SK-N-SH (cell line): Measurements from ENCODE around the gene LYSMD3. TPM values are rescaled to one million over a fixed set of nuclear protein-coding genes. Genes with fewer than 3 reads are reported as not detected.

ENCODE experiments used
- CTCF ChIA-PET: fragments of 300-600, 350-600 bp; formaldehyde crosslinking; extraction: SDS; loops from one replicate; lab custom pipeline; 2021; lab: Yijun Ruan, JAX
- POLR2A ChIA-PET: fragments of 350-600 bp; sonication (Branson Sonifier 250); formaldehyde crosslinking; extraction: SDS; loops from one replicate; lab custom pipeline; 2020; ENCODE audit warnings: antibody characterized with exemption, inconsistent platforms; lab: Yijun Ruan, JAX
- DNase-seq: peaks from one replicate; pipeline ENCODE4 v3.0.0; 2012
- H2AFZ ChIP-seq: fragments of 200-600 bp; sonication (generic); 2 replicates; pipeline ENCODE4 v1.8.1; 2016; ENCODE audit warnings: antibody characterized with exemption, mild to moderate bottlenecking, low read depth
- H3F3A ChIP-seq: fragments of 200-600 bp; sonication (generic); replicated peaks from 2 replicates; pipeline ENCODE3; 2016; ENCODE audit warnings: antibody characterized with exemption, mild to moderate bottlenecking; ENCODE audit not compliant: insufficient read depth
- H3K27ac ChIP-seq, 2 experiments: fragments of 200-500 bp in 1 of 2; fragments of 200-600 bp in 1 of 2; sonication (Bioruptor generic) in 1 of 2; sonication (generic), shearing (Covaris generic) in 1 of 2; 2 replicates each; pipeline versions ENCODE4 v1.5.1 to v1.6.1; 2014 to 2016; ENCODE audit warnings: low read depth in 2 of 2, inconsistent platforms in 1 of 2, low read length in 1 of 2, mild to moderate bottlenecking in 1 of 2, mixed read lengths in 1 of 2
- H3K27me3 ChIP-seq: fragments of 200-600 bp; sonication (generic), shearing (Covaris generic); 2 replicates; pipeline ENCODE4 v1.6.1; 2016; ENCODE audit warnings: mixed run types; ENCODE audit not compliant: insufficient read depth
- H3K36me3 ChIP-seq, 2 experiments: fragments of 200-500 bp in 1 of 2; fragments of 200-600 bp in 1 of 2; sonication (Bioruptor generic) in 1 of 2; sonication (generic) in 1 of 2; replicated peaks in 1 of 2; 2 replicates each; pipeline versions ENCODE3 to v1.5.1; 2014 to 2016; ENCODE audit warnings: low read length in 1 of 2, mild to moderate bottlenecking in 1 of 2; ENCODE audit not compliant: insufficient read depth in 2 of 2, control insufficient read depth in 1 of 2
- H3K4me1 ChIP-seq, 2 experiments: fragments of 200-500 bp in 1 of 2; fragments of 200-600 bp in 1 of 2; sonication (Bioruptor generic) in 1 of 2; sonication (generic), shearing (Covaris generic) in 1 of 2; 2 replicates each; pipeline versions ENCODE4 v1.5.1 to v1.6.1; 2014 to 2016; ENCODE audit warnings: low read depth in 1 of 2, low read length in 1 of 2, mixed run types in 1 of 2; ENCODE audit not compliant: insufficient read depth in 2 of 2, control insufficient read depth in 1 of 2
- H3K4me2 ChIP-seq: fragments of 200-600 bp; sonication (generic), shearing (Covaris generic); 2 replicates; pipeline ENCODE4 v1.6.1; 2017; ENCODE audit warnings: mixed run types
- H3K4me3 ChIP-seq, 2 experiments: fragments of 200-500 bp in 1 of 2; fragments of 200-600 bp in 1 of 2; sonication (Bioruptor generic) in 1 of 2; sonication (generic), shearing (Covaris generic) in 1 of 2; 2 replicates each; pipeline versions ENCODE4 v1.5.1 to v1.8.1; 2014 to 2016; ENCODE audit warnings: low read depth in 2 of 2, inconsistent platforms in 1 of 2, low read length in 1 of 2, mild to moderate bottlenecking in 1 of 2, mixed read lengths in 1 of 2, moderate library complexity in 1 of 2
- H3K79me2 ChIP-seq: fragments of 200-600 bp; sonication (generic); 2 replicates; pipeline ENCODE4 v1.8.1; 2017; ENCODE audit warnings: mild to moderate bottlenecking; ENCODE audit not compliant: insufficient read depth
- H3K9ac ChIP-seq: fragments of 200-600 bp; sonication (generic); 2 replicates; pipeline ENCODE4 v1.6.1; 2017; ENCODE audit warnings: mixed run types
- H3K9me2 ChIP-seq: fragments of 200-600 bp; sonication (generic); 2 replicates; pipeline ENCODE4 v1.6.1; 2017; ENCODE audit warnings: mixed run types
- H3K9me3 ChIP-seq: fragments of 200-600 bp; sonication (generic); 2 replicates; pipeline ENCODE4 v1.6.1; 2017; ENCODE audit warnings: mixed run types, mild to moderate bottlenecking, moderate library complexity
- H4K20me1 ChIP-seq: fragments of 200-600 bp; sonication (generic); 2 replicates; pipeline ENCODE4 v1.6.1; 2017; ENCODE audit warnings: mild to moderate bottlenecking, mixed run types; ENCODE audit not compliant: insufficient read depth
- ELF1 ChIP-seq: IDR thresholded peaks from 2 replicates; pipeline ENCODE4 v1.4.0; 2012
- FOSL2 ChIP-seq: IDR thresholded peaks from 2 replicates; pipeline ENCODE4 v1.4.0; 2012; ENCODE audit warnings: low read depth, mild to moderate bottlenecking, moderate library complexity, borderline replicate concordance
- FOXJ3 ChIP-seq: sonication (generic); formaldehyde crosslinking; IDR thresholded peaks from 2 replicates; pipeline ENCODE4 v1.5.1; 2020; ENCODE audit warnings: mild to moderate bottlenecking, missing genetic modification reagents
- GABPA ChIP-seq: IDR thresholded peaks from 2 replicates; pipeline ENCODE4 v1.4.0; 2012; ENCODE audit warnings: low read depth, mild to moderate bottlenecking
- GATA2 ChIP-seq: sonication (generic); formaldehyde crosslinking; IDR thresholded peaks from 2 replicates; pipeline ENCODE4 v1.5.0; 2020; ENCODE audit warnings: mild to moderate bottlenecking, missing genetic modification reagents
- JUND ChIP-seq: IDR thresholded peaks from 2 replicates; pipeline ENCODE4 v1.4.0; 2012
- MEF2A ChIP-seq: IDR thresholded peaks from 2 replicates; pipeline ENCODE4 v1.4.0; 2012; ENCODE audit warnings: low read depth, borderline replicate concordance
- MXI1 ChIP-seq: IDR thresholded peaks from 2 replicates; pipeline ENCODE4 v1.6.1; 2012; ENCODE audit warnings: mild to moderate bottlenecking, low read depth, low read length, improper control_type of control experiment
- NFIC ChIP-seq: IDR thresholded peaks from 2 replicates; pipeline ENCODE4 v1.4.0; 2012; ENCODE audit warnings: borderline replicate concordance
- POLR2AphosphoS5 ChIP-seq: IDR thresholded peaks from 2 replicates; pipeline ENCODE4 v1.6.1; 2012; ENCODE audit warnings: low read depth, low read length
- RAD21 ChIP-seq: IDR thresholded peaks from 2 replicates; pipeline ENCODE4 v1.6.1; 2012; ENCODE audit warnings: mild to moderate bottlenecking, low read length
- SMC3 ChIP-seq: IDR thresholded peaks from 2 replicates; pipeline ENCODE4 v1.6.1; 2012; ENCODE audit warnings: low read depth, low read length, improper control_type of control experiment
- WGBS: methylation state at CpG from one replicate; pipeline ENCODE4 v1.1.6; 2017; ENCODE audit warnings: low lambda C conversion rate; 5-methylcytosine and 5-hydroxymethylcytosine counted together
- polyA plus RNA-seq, 3 experiments: library from polyadenylated mRNA; depleted of rRNA; stranded (reverse); fragments of >200 nt; gene quantifications; 2 replicates each; pipeline ENCODE4 v1.2.3, GENCODE V29; 2012
- TF ChIP-seq, protein P1 (sequence below): fragments of 150-350 bp; IDR thresholded peaks from 2 replicates; pipeline ENCODE4 v1.6.1; 2017; ENCODE audit warnings: antibody characterized with exemption, low read length, low read depth, borderline replicate concordance
- TF ChIP-seq, protein P2 (sequence below): IDR thresholded peaks from 2 replicates; pipeline ENCODE4 v1.4.0; 2012; ENCODE audit warnings: low read depth, borderline replicate concordance
- TF ChIP-seq, protein P3 (sequence below): IDR thresholded peaks from 2 replicates; pipeline ENCODE4 v1.6.1; 2012; ENCODE audit warnings: mild to moderate bottlenecking, low read depth, low read length, moderate library complexity
- TF ChIP-seq, protein P4 (sequence below): fragments of 150-350 bp; IDR thresholded peaks from 2 replicates; pipeline ENCODE4 v1.6.1; 2016; ENCODE audit warnings: mild to moderate bottlenecking, low read depth, low read length

LYSMD3 gene
- polyA plus RNA-seq, 1 of the 3 experiments (the other 2 are of a cell fraction) = 6.7 TPM

DNA sequence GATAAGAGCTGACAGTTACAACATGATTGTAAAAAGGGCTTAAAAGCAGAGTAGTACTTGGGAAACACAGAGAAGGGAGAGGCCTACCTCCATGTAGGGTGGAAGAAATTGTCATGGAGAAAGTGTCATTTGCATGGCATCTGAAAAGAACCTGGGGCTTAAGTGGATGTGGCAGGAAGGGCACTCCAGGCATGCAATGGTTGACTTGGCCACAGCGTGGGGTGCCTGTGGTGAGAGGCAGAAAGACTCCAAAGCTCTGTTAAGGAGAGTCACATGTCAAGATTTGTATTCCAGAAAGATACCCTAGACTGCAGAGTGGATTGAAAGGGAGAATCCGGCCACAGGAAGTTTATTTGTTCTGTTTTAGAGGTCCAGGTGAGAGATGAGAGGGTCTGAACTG is 52.3 kb downstream of the LYSMD3 start:
- POLR2A ChIA-PET = no interaction called here

More for the DNA sequence above, 52.3 kb downstream of the LYSMD3 start:
- Histone ChIP-seq H4K20me1 (no peaks in the 10 kb centered on the region), H3K27me3 (no peaks in the 10 kb centered on the region), H3K9me3 (no peaks in the 10 kb centered on the region), H3K4me1 (peaks cover 7 to 21% of the 10 kb centered on the region in 2 experiments; a peak in 3 of 4 replicates), H3K4me2 (no peak overlapping the region), H3F3A (no peaks in the 10 kb centered on the region), H3K9ac (no peak overlapping the region), H3K36me3 (no peaks in the 10 kb centered on the region), H3K9me2 (no peaks in the 10 kb centered on the region), H2AFZ (no peak overlapping the region), H3K4me3 (no peak overlapping the region), H3K27ac (no peak overlapping the region), H3K79me2 (peaks cover 19% of the 10 kb centered on the region; the same call in 1 of the 2 replicates)
- WGBS = 96% methylated on average over 2 of the region's 2 CpGs
- CTCF ChIA-PET = interaction anchor here (0.6 to 1.3 kb wide), 4 partner anchors 9 to 133 kb away, joined by 3 to 4 read pairs (median 3); partner anchors contain the start of gene LYSMD3
- no peak for DNase-seq
- TF ChIP-seq GABPA (no peak), POLR2AphosphoS5 (no peak), NFIC (no peak), FOXJ3 (CRISPR knock-in tag) (no peak), SMC3 (no peak), FOSL2 (no peak), GATA2 (CRISPR knock-in tag) (no peak), RAD21 (no peak), ELF1 (no peak), MEF2A (no peak), JUND (no peak), MXI1 (no peak)
- TF ChIP-seq, protein P1, sequence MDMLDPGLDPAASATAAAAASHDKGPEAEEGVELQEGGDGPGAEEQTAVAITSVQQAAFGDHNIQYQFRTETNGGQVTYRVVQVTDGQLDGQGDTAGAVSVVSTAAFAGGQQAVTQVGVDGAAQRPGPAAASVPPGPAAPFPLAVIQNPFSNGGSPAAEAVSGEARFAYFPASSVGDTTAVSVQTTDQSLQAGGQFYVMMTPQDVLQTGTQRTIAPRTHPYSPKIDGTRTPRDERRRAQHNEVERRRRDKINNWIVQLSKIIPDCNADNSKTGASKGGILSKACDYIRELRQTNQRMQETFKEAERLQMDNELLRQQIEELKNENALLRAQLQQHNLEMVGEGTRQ = no peak
- TF ChIP-seq, protein P2, sequence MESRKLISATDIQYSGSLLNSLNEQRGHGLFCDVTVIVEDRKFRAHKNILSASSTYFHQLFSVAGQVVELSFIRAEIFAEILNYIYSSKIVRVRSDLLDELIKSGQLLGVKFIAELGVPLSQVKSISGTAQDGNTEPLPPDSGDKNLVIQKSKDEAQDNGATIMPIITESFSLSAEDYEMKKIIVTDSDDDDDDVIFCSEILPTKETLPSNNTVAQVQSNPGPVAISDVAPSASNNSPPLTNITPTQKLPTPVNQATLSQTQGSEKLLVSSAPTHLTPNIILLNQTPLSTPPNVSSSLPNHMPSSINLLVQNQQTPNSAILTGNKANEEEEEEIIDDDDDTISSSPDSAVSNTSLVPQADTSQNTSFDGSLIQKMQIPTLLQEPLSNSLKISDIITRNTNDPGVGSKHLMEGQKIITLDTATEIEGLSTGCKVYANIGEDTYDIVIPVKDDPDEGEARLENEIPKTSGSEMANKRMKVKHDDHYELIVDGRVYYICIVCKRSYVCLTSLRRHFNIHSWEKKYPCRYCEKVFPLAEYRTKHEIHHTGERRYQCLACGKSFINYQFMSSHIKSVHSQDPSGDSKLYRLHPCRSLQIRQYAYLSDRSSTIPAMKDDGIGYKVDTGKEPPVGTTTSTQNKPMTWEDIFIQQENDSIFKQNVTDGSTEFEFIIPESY = no peak
- TF ChIP-seq, protein P3, sequence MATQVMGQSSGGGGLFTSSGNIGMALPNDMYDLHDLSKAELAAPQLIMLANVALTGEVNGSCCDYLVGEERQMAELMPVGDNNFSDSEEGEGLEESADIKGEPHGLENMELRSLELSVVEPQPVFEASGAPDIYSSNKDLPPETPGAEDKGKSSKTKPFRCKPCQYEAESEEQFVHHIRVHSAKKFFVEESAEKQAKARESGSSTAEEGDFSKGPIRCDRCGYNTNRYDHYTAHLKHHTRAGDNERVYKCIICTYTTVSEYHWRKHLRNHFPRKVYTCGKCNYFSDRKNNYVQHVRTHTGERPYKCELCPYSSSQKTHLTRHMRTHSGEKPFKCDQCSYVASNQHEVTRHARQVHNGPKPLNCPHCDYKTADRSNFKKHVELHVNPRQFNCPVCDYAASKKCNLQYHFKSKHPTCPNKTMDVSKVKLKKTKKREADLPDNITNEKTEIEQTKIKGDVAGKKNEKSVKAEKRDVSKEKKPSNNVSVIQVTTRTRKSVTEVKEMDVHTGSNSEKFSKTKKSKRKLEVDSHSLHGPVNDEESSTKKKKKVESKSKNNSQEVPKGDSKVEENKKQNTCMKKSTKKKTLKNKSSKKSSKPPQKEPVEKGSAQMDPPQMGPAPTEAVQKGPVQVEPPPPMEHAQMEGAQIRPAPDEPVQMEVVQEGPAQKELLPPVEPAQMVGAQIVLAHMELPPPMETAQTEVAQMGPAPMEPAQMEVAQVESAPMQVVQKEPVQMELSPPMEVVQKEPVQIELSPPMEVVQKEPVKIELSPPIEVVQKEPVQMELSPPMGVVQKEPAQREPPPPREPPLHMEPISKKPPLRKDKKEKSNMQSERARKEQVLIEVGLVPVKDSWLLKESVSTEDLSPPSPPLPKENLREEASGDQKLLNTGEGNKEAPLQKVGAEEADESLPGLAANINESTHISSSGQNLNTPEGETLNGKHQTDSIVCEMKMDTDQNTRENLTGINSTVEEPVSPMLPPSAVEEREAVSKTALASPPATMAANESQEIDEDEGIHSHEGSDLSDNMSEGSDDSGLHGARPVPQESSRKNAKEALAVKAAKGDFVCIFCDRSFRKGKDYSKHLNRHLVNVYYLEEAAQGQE = no peak
- TF ChIP-seq, protein P4, sequence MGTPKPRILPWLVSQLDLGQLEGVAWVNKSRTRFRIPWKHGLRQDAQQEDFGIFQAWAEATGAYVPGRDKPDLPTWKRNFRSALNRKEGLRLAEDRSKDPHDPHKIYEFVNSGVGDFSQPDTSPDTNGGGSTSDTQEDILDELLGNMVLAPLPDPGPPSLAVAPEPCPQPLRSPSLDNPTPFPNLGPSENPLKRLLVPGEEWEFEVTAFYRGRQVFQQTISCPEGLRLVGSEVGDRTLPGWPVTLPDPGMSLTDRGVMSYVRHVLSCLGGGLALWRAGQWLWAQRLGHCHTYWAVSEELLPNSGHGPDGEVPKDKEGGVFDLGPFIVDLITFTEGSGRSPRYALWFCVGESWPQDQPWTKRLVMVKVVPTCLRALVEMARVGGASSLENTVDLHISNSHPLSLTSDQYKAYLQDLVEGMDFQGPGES = no peak
